Activated naive CD8-positive, alpha-beta T cell treated with anti-CD3 and anti-CD28 coated beads for 36 hours (primary cell): Measurements from ENCODE around the gene ZC3H18. TPM values are rescaled to one million over a fixed set of nuclear protein-coding genes. Genes with fewer than 3 reads are reported as not detected.
"Not testable (repeated sequence)": the region's sequence is repeated elsewhere in the genome, so short reads cannot be mapped to it uniquely, and the experiment has no call there.

Experiments used
- DNase-seq: peaks from one replicate; pipeline ENCODE4 v3.0.0; 2021
- H3K27ac Mint-ChIP-seq: one replicate; pipeline ENCODE4 v1.8.0; 2022; ENCODE audit warnings: mild to moderate bottlenecking, moderate library complexity, mixed read lengths
- H3K27me3 Mint-ChIP-seq: one replicate; pipeline ENCODE4 v1.8.0; 2022; ENCODE audit warnings: mild to moderate bottlenecking, mixed read lengths
- H3K36me3 Mint-ChIP-seq: one replicate; pipeline ENCODE4 v1.8.0; 2021; ENCODE audit warnings: mild to moderate bottlenecking, mixed read lengths
- H3K4me1 Mint-ChIP-seq: one replicate; pipeline ENCODE4 v1.8.0; 2021; ENCODE audit warnings: mixed read lengths
- H3K4me3 Mint-ChIP-seq: one replicate; pipeline ENCODE4 v1.8.0; 2022; ENCODE audit warnings: mild to moderate bottlenecking, moderate library complexity, mixed read lengths
- H3K9me3 Mint-ChIP-seq: one replicate; pipeline ENCODE4 v1.8.0; 2022; ENCODE audit warnings: mixed read lengths
- total RNA-seq, 2 experiments: library from RNA; stranded (reverse); gene quantifications; one replicate each; pipeline ENCODE4 v1.2.3, GENCODE V29; 2021

Gene ZC3H18
- total RNA-seq, 2 experiments from 2014 or later, result 84.3 to 86.8 TPM

DNA sequence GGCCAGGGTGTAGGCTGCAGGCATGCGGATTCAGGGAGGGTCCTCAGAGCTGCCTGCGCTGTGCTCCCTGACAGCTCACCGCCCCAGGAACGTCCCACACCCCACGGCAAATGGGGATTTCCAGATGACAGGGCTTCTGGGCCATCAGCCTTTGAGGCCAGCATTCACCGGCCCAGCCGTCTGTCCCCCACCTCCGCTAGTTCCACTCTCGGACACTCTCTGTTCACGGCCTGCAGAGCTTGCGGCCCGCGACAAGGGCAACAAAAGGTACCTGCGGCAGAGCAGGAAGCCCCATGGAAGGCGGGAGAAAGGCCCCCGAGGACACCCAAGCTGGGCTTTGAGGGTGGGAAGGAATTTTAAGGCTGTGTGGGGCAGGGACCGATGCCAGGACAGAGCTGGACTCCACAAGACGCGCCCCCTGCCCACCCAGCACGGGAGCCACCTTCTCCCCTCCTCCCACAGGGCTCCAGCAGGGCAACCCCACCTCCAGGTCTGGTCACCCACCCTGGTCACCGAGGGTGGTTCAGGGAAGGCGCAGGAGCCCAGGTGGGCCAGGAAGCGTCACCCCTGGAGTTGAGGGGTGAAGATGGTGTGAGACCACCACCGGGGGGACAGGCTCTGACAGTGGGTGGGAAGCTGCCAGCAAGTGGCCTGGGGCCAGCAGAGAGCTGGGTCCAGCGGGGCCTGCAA lies 86.2 kb downstream of the ZC3H18 start:
- no peaks in the 10 kb centered on the region for H3K27me3 Mint-ChIP-seq
- H3K27ac Mint-ChIP-seq, result no peak overlapping the region
- H3K4me1 Mint-ChIP-seq, result peaks cover 7% of the 10 kb centered on the region
- H3K9me3 Mint-ChIP-seq, result no peaks in the 10 kb centered on the region
- H3K36me3 Mint-ChIP-seq, result peaks cover 4% of the 10 kb centered on the region
- no peak overlapping the region for H3K4me3 Mint-ChIP-seq
- DNase-seq, result no peak

- Mint-ChIP-seq H3K4me1 (peaks cover 10% of the 10 kb centered on the region), H3K9me3 (no peaks in the 10 kb centered on the region), H3K36me3 (peaks cover 4% of the 10 kb centered on the region), H3K27me3 (no peaks in the 10 kb centered on the region), H3K4me3 (no peak overlapping the region), H3K27ac (no peak overlapping the region)
- DNase-seq, result no peak
Measured at GRCh38 chr16:88657371-88657770, 87.2 kb downstream of the ZC3H18 start.

DNA sequence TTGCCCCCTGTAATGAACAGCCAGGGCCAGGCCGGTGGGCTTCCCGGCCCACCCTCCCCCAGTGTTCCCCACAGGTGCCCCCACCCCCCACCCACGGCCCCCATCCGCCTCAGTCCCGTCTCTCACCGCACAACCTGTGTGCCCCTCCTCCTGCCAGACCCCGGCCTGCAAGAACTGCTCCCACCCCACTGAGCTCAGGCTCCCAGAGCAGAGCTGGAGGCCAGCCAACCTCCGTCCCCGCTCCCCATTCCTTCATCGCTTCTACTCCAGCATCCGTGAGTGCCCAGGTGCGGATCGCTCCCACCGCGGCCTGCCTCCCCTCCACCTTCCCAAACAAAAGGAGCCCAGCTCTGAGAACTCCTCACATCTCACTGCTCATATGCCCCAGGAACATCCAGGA lies 88.5 kb downstream of the ZC3H18 start:
- H3K4me3 Mint-ChIP-seq, result no peak overlapping the region
- peaks cover 10% of the 10 kb centered on the region for H3K4me1 Mint-ChIP-seq
- no peaks in the 10 kb centered on the region for H3K27me3 Mint-ChIP-seq
- no peak for DNase-seq
- H3K9me3 Mint-ChIP-seq, result no peaks in the 10 kb centered on the region
- H3K36me3 Mint-ChIP-seq, result peaks cover 4% of the 10 kb centered on the region
- no peak overlapping the region for H3K27ac Mint-ChIP-seq

GRCh38 chr16:88659160-88659559 lies 89.0 kb downstream of the ZC3H18 start:
- DNase-seq, result no peak
- Mint-ChIP-seq H3K27ac (no peak overlapping the region), H3K9me3 (no peaks in the 10 kb centered on the region), H3K36me3 (peaks cover 4% of the 10 kb centered on the region), H3K27me3 (no peaks in the 10 kb centered on the region), H3K4me3 (no peak overlapping the region), H3K4me1 (peaks cover 13% of the 10 kb centered on the region)

- no peak for DNase-seq
- Mint-ChIP-seq H3K27ac (no peak overlapping the region), H3K27me3 (no peaks in the 10 kb centered on the region), H3K9me3 (no peaks in the 10 kb centered on the region), H3K4me3 (peak overlapping the region; percentile 12), H3K36me3 (peaks cover 4% of the 10 kb centered on the region), H3K4me1 (peaks cover 16% of the 10 kb centered on the region)
Measured at GRCh38 chr16:88661468-88661867, 91.3 kb downstream of the ZC3H18 start.

DNA sequence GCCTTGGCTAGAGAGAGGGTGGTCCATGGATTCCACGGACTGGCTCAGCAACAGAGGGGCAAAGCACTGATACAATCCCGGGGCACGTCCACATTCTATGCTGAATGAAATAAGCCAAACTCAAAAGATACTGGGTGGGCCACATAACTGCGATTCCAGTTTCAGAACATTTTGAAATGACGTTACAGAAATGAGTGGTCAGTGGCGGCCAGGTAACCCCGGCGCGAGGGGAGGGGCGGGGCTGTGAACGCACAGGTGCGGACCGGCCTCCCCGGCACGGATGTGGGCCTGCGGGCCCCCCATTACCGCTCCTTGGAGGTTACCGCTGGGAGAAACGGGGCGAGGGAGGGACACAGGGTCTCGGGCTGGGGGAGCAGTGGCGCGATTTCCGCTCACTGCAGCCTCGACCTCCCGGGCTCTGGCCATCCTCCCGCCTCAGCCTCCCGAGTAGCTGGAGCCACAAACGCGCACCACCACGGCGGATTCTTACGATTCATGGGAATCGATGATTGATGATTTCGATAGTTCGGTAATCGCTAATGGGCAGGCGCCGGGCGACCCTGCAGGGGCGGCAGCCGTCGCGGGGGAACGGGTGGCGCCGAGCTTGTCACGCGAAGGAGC lies 92.1 kb downstream of the ZC3H18 start:
- H3K4me1 Mint-ChIP-seq, result peaks cover 16% of the 10 kb centered on the region
- H3K27me3 Mint-ChIP-seq, result no peaks in the 10 kb centered on the region
- H3K36me3 Mint-ChIP-seq, result peaks cover 3% of the 10 kb centered on the region
- no peaks in the 10 kb centered on the region for H3K9me3 Mint-ChIP-seq
- H3K4me3 Mint-ChIP-seq, result peak overlapping the region; percentile 92
- peak overlapping the region; percentile 69 for H3K27ac Mint-ChIP-seq
- peak; percentile 43 for DNase-seq

GRCh38 chr16:88662843-88663606 lies 92.8 kb downstream of the ZC3H18 start, which contains the start of gene MVD:
Gene MVD, minus strand, starts transcription at chr16:88663091. Its CDS starts 11 bp downstream, at chr16:88663080.
- no peaks in the 10 kb centered on the region for H3K27me3 Mint-ChIP-seq
- H3K4me3 Mint-ChIP-seq, result peak within 1 kb of the TSS; percentile 92
- H3K27ac Mint-ChIP-seq, result peak within 1 kb of the TSS; percentile 89
- peak; percentile 97 for DNase-seq
- peaks cover 3% of the 10 kb centered on the region for H3K36me3 Mint-ChIP-seq
- no peaks in the 10 kb centered on the region for H3K9me3 Mint-ChIP-seq
- peaks cover 16% of the 10 kb centered on the region for H3K4me1 Mint-ChIP-seq

- Mint-ChIP-seq H3K4me1 (peaks cover 16% of the 10 kb centered on the region), H3K36me3 (peaks cover 6% of the 10 kb centered on the region), H3K4me3 (peak overlapping the region; percentile 5), H3K27ac (no peak overlapping the region), H3K27me3 (no peaks in the 10 kb centered on the region), H3K9me3 (peaks cover 2% of the 10 kb centered on the region)
- DNase-seq, result no peak
Measured at GRCh38 chr16:88665148-88665547, 94.9 kb downstream of the ZC3H18 start.

GRCh38 chr16:88665570-88665969 lies 95.4 kb downstream of the ZC3H18 start:
- Mint-ChIP-seq H3K4me1 (peaks cover 16% of the 10 kb centered on the region), H3K27ac (no peak overlapping the region), H3K9me3 (peaks cover 2% of the 10 kb centered on the region), H3K36me3 (peaks cover 6% of the 10 kb centered on the region), H3K4me3 (no peak overlapping the region), H3K27me3 (no peaks in the 10 kb centered on the region)
- no peak for DNase-seq

DNA sequence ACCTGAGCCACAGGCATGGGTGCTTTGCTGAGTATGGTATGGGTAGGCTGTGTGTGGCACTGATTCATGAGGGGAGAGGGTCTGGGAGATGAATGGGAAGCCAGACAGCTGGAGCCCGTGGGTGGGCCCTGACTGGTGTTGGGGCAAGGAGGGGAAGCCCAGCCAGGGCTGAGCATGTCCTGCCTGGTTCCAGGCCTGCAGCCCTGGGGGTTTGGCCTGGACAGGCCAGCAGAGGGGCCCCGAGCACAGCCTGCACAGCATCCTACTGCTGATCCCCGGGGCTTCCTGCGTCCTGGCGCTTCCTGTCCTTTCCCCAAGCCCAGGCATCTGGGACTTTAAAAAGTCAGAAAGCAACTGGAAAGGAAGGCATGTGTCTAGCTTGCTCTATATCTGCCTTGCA lies 97.3 kb downstream of the ZC3H18 start:
- no peak overlapping the region for H3K27ac Mint-ChIP-seq
- DNase-seq, result no peak
- H3K27me3 Mint-ChIP-seq, result no peaks in the 10 kb centered on the region
- no peak overlapping the region for H3K4me3 Mint-ChIP-seq
- H3K4me1 Mint-ChIP-seq, result peaks cover 7% of the 10 kb centered on the region
- peaks cover 2% of the 10 kb centered on the region for H3K9me3 Mint-ChIP-seq
- peaks cover 6% of the 10 kb centered on the region for H3K36me3 Mint-ChIP-seq

DNA sequence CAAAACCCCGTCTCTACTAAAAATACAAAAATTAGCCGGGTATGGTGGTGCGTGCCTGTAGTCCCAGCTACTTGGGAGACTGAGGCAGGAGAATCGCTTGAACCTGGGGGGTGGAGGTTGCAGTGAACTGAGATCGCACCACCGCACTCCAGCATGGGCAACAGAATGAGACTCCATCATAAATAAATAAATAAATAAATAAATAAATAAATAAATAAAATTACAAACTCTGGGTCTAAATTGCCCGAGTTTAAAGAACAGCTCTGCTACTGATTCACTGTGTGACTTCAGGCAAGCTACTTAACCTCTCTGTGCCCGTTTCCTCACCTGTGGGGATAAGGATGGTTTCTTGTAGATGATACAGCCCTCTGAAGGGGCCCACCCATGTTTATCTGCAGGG lies 99.3 kb downstream of the ZC3H18 start:
- not testable (repeated sequence) for H3K27ac Mint-ChIP-seq, H3K36me3 Mint-ChIP-seq, H3K27me3 Mint-ChIP-seq, H3K4me1 Mint-ChIP-seq, DNase-seq, H3K4me3 Mint-ChIP-seq, H3K9me3 Mint-ChIP-seq

- peaks cover 6% of the 10 kb centered on the region for H3K36me3 Mint-ChIP-seq
- no peak overlapping the region for H3K4me3 Mint-ChIP-seq
- H3K27me3 Mint-ChIP-seq, result no peaks in the 10 kb centered on the region
- H3K9me3 Mint-ChIP-seq, result peaks cover 2% of the 10 kb centered on the region
- peaks cover 2% of the 10 kb centered on the region for H3K4me1 Mint-ChIP-seq
- H3K27ac Mint-ChIP-seq, result no peak overlapping the region
- DNase-seq, result no peak
Measured at GRCh38 chr16:88669980-88670379, 99.8 kb downstream of the ZC3H18 start.

DNA sequence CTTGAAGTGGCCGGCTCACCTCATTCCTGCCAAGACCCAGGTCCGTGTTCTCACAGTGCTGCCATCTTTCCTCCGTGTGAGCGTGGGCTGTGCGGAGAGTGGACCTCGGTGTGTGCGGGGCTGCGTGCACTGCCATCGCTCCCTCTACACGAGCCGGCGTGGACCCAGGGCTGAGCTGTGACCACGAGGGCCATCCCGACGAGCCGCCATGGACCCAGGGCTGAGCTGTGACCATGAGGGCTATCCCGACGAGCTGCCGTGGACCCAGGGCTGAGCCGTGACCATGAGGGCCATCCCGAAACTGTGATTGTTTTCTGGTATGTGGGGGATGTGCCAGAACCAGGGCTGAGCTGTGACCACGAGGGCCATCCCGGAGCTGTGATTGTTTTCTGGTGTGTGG lies 101.6 kb downstream of the ZC3H18 start:
- H3K4me3 Mint-ChIP-seq, result no peak overlapping the region
- no peaks in the 10 kb centered on the region for H3K4me1 Mint-ChIP-seq
- DNase-seq, result no peak
- H3K36me3 Mint-ChIP-seq, result peaks cover 6% of the 10 kb centered on the region
- no peaks in the 10 kb centered on the region for H3K27me3 Mint-ChIP-seq
- peaks cover 2% of the 10 kb centered on the region for H3K9me3 Mint-ChIP-seq
- H3K27ac Mint-ChIP-seq, result no peak overlapping the region

DNA sequence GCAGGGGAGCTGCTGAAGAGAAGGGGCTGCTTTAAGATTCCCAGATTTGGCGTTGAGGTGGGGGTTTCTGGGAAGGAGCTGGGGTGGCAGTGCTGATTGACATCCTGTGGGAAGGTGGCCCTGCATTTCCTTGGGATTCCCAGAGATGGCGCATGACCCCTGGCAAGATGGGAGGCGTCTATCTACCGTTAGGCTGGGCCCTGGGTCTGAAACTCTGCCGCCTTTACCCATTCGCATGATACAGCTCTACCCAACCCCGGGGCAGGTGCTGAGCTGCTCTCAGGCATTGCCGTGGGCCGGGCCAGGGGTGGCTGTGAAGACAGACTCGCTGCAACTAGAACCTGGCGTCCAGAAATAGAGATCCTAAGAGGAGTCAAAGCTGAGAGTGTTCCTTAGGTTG lies 102.6 kb downstream of the ZC3H18 start:
- no peak overlapping the region for H3K27ac Mint-ChIP-seq
- no peak overlapping the region for H3K4me3 Mint-ChIP-seq
- no peak for DNase-seq
- H3K36me3 Mint-ChIP-seq, result peaks cover 6% of the 10 kb centered on the region
- H3K27me3 Mint-ChIP-seq, result no peaks in the 10 kb centered on the region
- no peaks in the 10 kb centered on the region for H3K4me1 Mint-ChIP-seq
- peaks cover 2% of the 10 kb centered on the region for H3K9me3 Mint-ChIP-seq

- Mint-ChIP-seq H3K4me1 (no peaks in the 10 kb centered on the region), H3K27ac (no peak overlapping the region), H3K9me3 (no peaks in the 10 kb centered on the region), H3K36me3 (no peaks in the 10 kb centered on the region), H3K4me3 (no peak overlapping the region), H3K27me3 (no peaks in the 10 kb centered on the region)
- DNase-seq, result no peak
Measured at GRCh38 chr16:88673716-88674379, 103.6 kb downstream of the ZC3H18 start.
